HepG2 (cell line): ENCODE measurements around the gene ATR.

Source experiments
- CC2D1A ChIP-seq: sonication (generic); formaldehyde crosslinking; IDR thresholded peaks from 2 replicates; pipeline ENCODE4 v1.8.1; 2023; ENCODE audit warnings: mild to moderate bottlenecking, missing genetic modification reagents
- MTA1 ChIP-seq: sonication (generic); formaldehyde crosslinking; IDR thresholded peaks from 2 replicates; pipeline ENCODE4 v1.4.0; 2020; ENCODE audit warnings: missing genetic modification reagents, mild to moderate bottlenecking, borderline replicate concordance
- SMAD1 ChIP-seq: sonication (generic); formaldehyde crosslinking; IDR thresholded peaks from 2 replicates; pipeline ENCODE4 v1.4.0; 2020; ENCODE audit warnings: missing genetic modification reagents, low read depth, mild to moderate bottlenecking, borderline replicate concordance
- SP1 ChIP-seq, 2 experiments: fragments of 450-650 bp in 1 of 2; sonication (generic) in 1 of 2; formaldehyde crosslinking in 1 of 2; IDR thresholded peaks; 2 replicates each; pipeline versions ENCODE4 v1.4.0 to v1.6.1; 2016 to 2020; ENCODE audit warnings: missing genetic modification reagents in 1 of 2
- TEAD3 ChIP-seq: optimal IDR thresholded peaks from 2 replicates; pipeline ENCODE3; 2016; ENCODE audit warnings: borderline replicate concordance
- YY1 ChIP-seq: IDR thresholded peaks from 2 replicates; pipeline ENCODE4 v1.6.1; 2011; ENCODE audit warnings: low read length, low read depth, moderate library complexity, mild to moderate bottlenecking; ENCODE audit not compliant: insufficient read depth, insufficient replicate concordance
- ZNF274 ChIP-seq: sonication (generic); formaldehyde crosslinking; IDR thresholded peaks from 2 replicates; pipeline ENCODE4 v1.5.1; 2020; ENCODE audit warnings: mild to moderate bottlenecking, missing genetic modification reagents
- ZZZ3 ChIP-seq: sonication (generic); formaldehyde crosslinking; IDR thresholded peaks from 2 replicates; pipeline ENCODE4 v1.4.0; 2020; ENCODE audit warnings: missing genetic modification reagents, mild to moderate bottlenecking, borderline replicate concordance
- TF ChIP-seq, protein P1 (sequence below): IDR thresholded peaks from 2 replicates; pipeline ENCODE4 v1.6.1; 2012; ENCODE audit warnings: inconsistent platforms

DNA sequence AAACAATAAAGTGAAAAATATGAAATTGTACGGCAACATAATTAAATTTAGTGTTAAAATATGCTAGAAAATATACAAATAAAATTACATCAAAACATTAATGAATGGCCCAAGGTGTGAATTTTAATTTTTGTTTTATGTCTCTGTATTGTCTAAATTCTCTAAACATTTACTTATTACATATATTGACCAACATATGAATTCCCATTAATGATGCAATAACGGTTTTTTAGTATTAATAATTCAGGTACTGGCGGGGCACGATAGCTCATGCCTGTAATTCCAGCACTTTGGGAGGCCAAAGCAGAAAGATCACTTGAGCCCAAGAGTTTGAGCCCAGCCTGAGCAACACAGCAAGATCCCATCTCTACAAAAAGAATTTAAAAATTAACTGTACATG, 110.1 kb downstream of the ATR start:
- TF ChIP-seq ZNF274 (CRISPR knock-in tag): no peak
- no peak for TF ChIP-seq SP1 (IDR thresholded peaks at IDR 0.05)
- no peak for TF ChIP-seq SP1 (CRISPR knock-in tag; IDR thresholded peaks at IDR 0.05)
- no peak for TF ChIP-seq ZZZ3 (CRISPR knock-in tag)
- TF ChIP-seq SMAD1: no peak
- TF ChIP-seq, protein P1, sequence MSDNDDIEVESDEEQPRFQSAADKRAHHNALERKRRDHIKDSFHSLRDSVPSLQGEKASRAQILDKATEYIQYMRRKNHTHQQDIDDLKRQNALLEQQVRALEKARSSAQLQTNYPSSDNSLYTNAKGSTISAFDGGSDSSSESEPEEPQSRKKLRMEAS: no peak
- TF ChIP-seq TEAD3 (CRISPR knock-in tag): no peak
- no peak for TF ChIP-seq CC2D1A
- TF ChIP-seq YY1: no peak
- no peak for TF ChIP-seq MTA1
